Progenitor cell of endocrine pancreas (in vitro differentiated cells): ENCODE results near the gene RAD51D. TPM values are rescaled to one million over a fixed set of nuclear protein-coding genes. Genes with fewer than 3 reads are reported as not detected.
"Not testable (repeated sequence)": the region's sequence is repeated elsewhere in the genome, so short reads cannot be mapped to it uniquely, and the experiment has no call there.

Experiments used
- DNase-seq: peaks from one replicate; pipeline ENCODE4 v3.0.0; 2021; ENCODE audit warnings: low spot score; ENCODE audit not compliant: unreplicated experiment
- H3K27ac Mint-ChIP-seq: 2 replicates; pipeline ENCODE4 v1.8.0; 2021; ENCODE audit warnings: mild to moderate bottlenecking, moderate library complexity, mixed read lengths
- H3K27me3 Mint-ChIP-seq: 2 replicates; pipeline ENCODE4 v1.8.0; 2021; ENCODE audit warnings: mixed read lengths
- H3K36me3 Mint-ChIP-seq: 2 replicates; pipeline ENCODE4 v1.8.0; 2022; ENCODE audit warnings: mixed read lengths; ENCODE audit not compliant: insufficient read depth
- H3K4me1 Mint-ChIP-seq: 2 replicates; pipeline ENCODE4 v1.8.0; 2021; ENCODE audit warnings: low read depth, mixed read lengths
- H3K4me3 Mint-ChIP-seq: 2 replicates; pipeline ENCODE4 v1.8.0; 2021; ENCODE audit warnings: low read depth, mild to moderate bottlenecking, moderate library complexity, mixed read lengths
- H3K9me3 Mint-ChIP-seq: 2 replicates; pipeline ENCODE4 v1.8.0; 2021; ENCODE audit warnings: low read depth, mixed read lengths
- CTCF ChIP-seq: fragments of 200-600 bp; sonication (generic); IDR thresholded peaks from one replicate; pipeline ENCODE4 v1.5.0; 2021; ENCODE audit warnings: antibody characterized with exemption, mild to moderate bottlenecking; ENCODE audit not compliant: unreplicated experiment
- total RNA-seq: library from RNA; stranded (reverse); gene quantifications from 2 replicates; pipeline ENCODE4 v1.2.1, GENCODE V29; 2021

The RAD51D gene
- total RNA-seq, 1 donor from 2014 or later, result 16.0 TPM

GRCh38 chr17:35121315-35121714, 1.7 kb upstream of the RAD51D start, which contains the start of gene FNDC8:
FNDC8 (plus strand) TSS chr17:35121615; CDS start chr17:35121694, 79 bp downstream.
- TF ChIP-seq CTCF, result no peak
- Mint-ChIP-seq H3K9me3 (no peaks in the 10 kb centered on the region), H3K36me3 (peaks cover 3% of the 10 kb centered on the region), H3K4me3 (peak within 1 kb of the TSS; percentile 24), H3K4me1 (peaks cover 4% of the 10 kb centered on the region), H3K27me3 (peaks cover 13% of the 10 kb centered on the region), H3K27ac (no peak within 1 kb of the TSS)
- no peak for DNase-seq

GRCh38 chr17:35117984-35118383, 1.7 kb downstream of the RAD51D start:
- Mint-ChIP-seq H3K36me3 (peaks cover 6% of the 10 kb centered on the region), H3K27me3 (peaks cover 13% of the 10 kb centered on the region), H3K4me3 (peak overlapping the region; percentile 57), H3K4me1 (peaks cover 4% of the 10 kb centered on the region), H3K27ac (no peak overlapping the region), H3K9me3 (no peaks in the 10 kb centered on the region)
- TF ChIP-seq CTCF, result no peak
- DNase-seq, result no peak

- Mint-ChIP-seq H3K4me3 (no peak overlapping the region), H3K36me3 (peaks cover 6% of the 10 kb centered on the region), H3K27ac (no peak overlapping the region), H3K4me1 (peaks cover 4% of the 10 kb centered on the region), H3K27me3 (peaks cover 8% of the 10 kb centered on the region), H3K9me3 (no peaks in the 10 kb centered on the region)
- DNase-seq, result no peak
- no peak for TF ChIP-seq CTCF
These were observed 2.8 kb downstream of the RAD51D start for GRCh38 chr17:35116845-35117244.

GRCh38 chr17:35110791-35111190, 8.9 kb downstream of the RAD51D start:
- H3K9me3 Mint-ChIP-seq, H3K27me3 Mint-ChIP-seq, DNase-seq, H3K4me3 Mint-ChIP-seq, H3K4me1 Mint-ChIP-seq, H3K36me3 Mint-ChIP-seq, H3K27ac Mint-ChIP-seq: not testable (repeated sequence)

GRCh38 chr17:35104844-35105450, 14.7 kb downstream of the RAD51D start:
- TF ChIP-seq CTCF, result no peak
- no peak overlapping the region for H3K27ac Mint-ChIP-seq
- H3K4me1 Mint-ChIP-seq, result no peaks in the 10 kb centered on the region
- no peak overlapping the region for H3K4me3 Mint-ChIP-seq
- no peaks in the 10 kb centered on the region for H3K27me3 Mint-ChIP-seq
- peaks cover 15% of the 10 kb centered on the region for H3K36me3 Mint-ChIP-seq
- no peaks in the 10 kb centered on the region for H3K9me3 Mint-ChIP-seq
- DNase-seq, result no peak

GRCh38 chr17:35103271-35103670, 16.4 kb downstream of the RAD51D start:
- no peak for TF ChIP-seq CTCF
- H3K27ac Mint-ChIP-seq, result no peak overlapping the region
- DNase-seq, result no peak
- peaks cover 15% of the 10 kb centered on the region for H3K36me3 Mint-ChIP-seq
- no peaks in the 10 kb centered on the region for H3K27me3 Mint-ChIP-seq
- H3K9me3 Mint-ChIP-seq, result no peaks in the 10 kb centered on the region
- H3K4me3 Mint-ChIP-seq, result no peak overlapping the region
- H3K4me1 Mint-ChIP-seq, result no peaks in the 10 kb centered on the region
